ENCODE measurements around the gene MID1.

MID1 gene

DNA sequence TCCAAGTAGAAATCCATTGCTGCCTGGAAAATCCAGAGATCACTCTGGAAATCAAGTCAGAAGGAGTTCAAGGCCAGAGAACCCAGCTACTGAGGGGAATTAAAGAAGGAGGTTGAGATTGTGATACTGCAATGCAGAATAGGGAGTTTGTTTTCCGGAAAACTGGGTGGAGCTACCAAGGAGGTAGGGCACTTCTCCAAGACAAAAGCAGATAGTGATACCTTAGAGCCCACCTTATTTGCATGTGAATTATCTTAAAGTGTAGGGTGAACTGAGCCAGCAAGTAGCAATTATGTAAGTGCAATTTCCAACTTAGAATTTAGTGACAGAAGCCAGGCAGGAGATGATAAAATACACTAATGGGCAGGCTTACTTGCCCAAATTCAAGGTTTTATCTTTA is 178.9 kb downstream of the MID1 start:
- H3K4me3 ChIP-seq (ENCODE audit: insufficient read depth, low read length, poor library complexity, severe bottlenecking): no peak overlapping the region
- no peak overlapping the region for H3K9ac ChIP-seq (ENCODE audit: low read length)
- no peak for TF ChIP-seq EZH2phosphoT487 (conservative IDR thresholded peaks at IDR 0.05; ENCODE audit: low read length)
- TF ChIP-seq, protein P1, sequence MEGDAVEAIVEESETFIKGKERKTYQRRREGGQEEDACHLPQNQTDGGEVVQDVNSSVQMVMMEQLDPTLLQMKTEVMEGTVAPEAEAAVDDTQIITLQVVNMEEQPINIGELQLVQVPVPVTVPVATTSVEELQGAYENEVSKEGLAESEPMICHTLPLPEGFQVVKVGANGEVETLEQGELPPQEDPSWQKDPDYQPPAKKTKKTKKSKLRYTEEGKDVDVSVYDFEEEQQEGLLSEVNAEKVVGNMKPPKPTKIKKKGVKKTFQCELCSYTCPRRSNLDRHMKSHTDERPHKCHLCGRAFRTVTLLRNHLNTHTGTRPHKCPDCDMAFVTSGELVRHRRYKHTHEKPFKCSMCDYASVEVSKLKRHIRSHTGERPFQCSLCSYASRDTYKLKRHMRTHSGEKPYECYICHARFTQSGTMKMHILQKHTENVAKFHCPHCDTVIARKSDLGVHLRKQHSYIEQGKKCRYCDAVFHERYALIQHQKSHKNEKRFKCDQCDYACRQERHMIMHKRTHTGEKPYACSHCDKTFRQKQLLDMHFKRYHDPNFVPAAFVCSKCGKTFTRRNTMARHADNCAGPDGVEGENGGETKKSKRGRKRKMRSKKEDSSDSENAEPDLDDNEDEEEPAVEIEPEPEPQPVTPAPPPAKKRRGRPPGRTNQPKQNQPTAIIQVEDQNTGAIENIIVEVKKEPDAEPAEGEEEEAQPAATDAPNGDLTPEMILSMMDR (IDR thresholded peaks at IDR 0.05; ENCODE audit: insufficient read depth, low read length, poor library complexity, severe bottlenecking): no peak
- H3K9me3 ChIP-seq (ENCODE audit: insufficient read depth, low read length): no peaks in the 10 kb centered on the region
- H3F3A ChIP-seq (ENCODE audit: insufficient read depth): no peaks in the 10 kb centered on the region
- H3K79me2 ChIP-seq (ENCODE audit: insufficient read depth, low read length): no peaks in the 10 kb centered on the region
- H3K36me3 ChIP-seq (ENCODE audit: low read length): no peaks in the 10 kb centered on the region
- H3K27me3 ChIP-seq (ENCODE audit: low read length): no peaks in the 10 kb centered on the region
- no peak overlapping the region for H3K4me2 ChIP-seq (ENCODE audit: low read depth, low read length, poor library complexity, severe bottlenecking)
- no peak overlapping the region for H3K27ac ChIP-seq (ENCODE audit: low read depth, low read length)
- no peaks in the 10 kb centered on the region for H4K20me1 ChIP-seq (ENCODE audit: low read depth, low read length)
- no peak overlapping the region for H2AFZ ChIP-seq (ENCODE audit: low read depth, low read length, severe bottlenecking)
- H3K9me2 ChIP-seq (replicated peaks; ENCODE audit: insufficient read depth, low read length): no peaks in the 10 kb centered on the region

DNA sequence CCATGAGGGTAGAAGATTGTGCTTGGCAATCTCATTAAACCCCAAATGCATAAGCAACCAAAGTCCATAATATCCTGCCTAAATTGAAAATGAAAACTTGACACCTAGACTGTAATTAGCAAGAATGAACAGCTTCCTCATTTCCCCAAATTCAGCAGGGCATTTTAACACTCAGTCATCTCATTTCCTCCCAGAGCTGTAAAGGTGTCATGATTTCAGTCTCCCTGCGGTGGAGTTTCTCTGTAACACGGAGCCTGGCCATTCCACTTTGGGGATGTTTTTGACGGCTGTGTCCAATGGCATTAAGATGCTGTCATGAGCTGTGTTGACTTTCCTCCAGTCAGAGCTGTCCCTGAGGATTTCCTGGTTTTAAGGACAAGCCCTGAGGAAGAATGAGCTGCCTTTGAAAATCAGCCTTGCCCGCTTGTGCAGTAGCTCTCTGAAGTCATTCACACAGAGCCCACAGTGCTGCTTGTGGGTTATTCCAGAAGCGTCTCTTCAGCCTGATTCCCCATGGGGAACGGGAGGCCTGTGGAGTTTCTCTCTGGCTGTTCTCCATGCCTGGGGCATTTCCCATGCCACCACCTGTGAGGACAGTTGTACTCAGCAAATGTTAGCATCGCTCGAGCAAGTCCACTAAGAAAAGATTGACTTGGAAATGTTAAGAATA is 187.0 kb downstream of the MID1 start:
- no peaks in the 10 kb centered on the region for H4K20me1 ChIP-seq (ENCODE audit: low read depth, low read length)
- no peaks in the 10 kb centered on the region for H3K36me3 ChIP-seq (ENCODE audit: low read length)
- no peaks in the 10 kb centered on the region for H3K79me2 ChIP-seq (ENCODE audit: insufficient read depth, low read length)
- H2AFZ ChIP-seq (ENCODE audit: low read depth, low read length, severe bottlenecking): no peak overlapping the region
- no peak overlapping the region for H3K9ac ChIP-seq (ENCODE audit: low read length)
- H3F3A ChIP-seq (ENCODE audit: insufficient read depth): no peaks in the 10 kb centered on the region
- no peak overlapping the region for H3K27ac ChIP-seq (ENCODE audit: low read depth, low read length)
- no peak overlapping the region for H3K4me2 ChIP-seq (ENCODE audit: low read depth, low read length, poor library complexity, severe bottlenecking)
- no peaks in the 10 kb centered on the region for H3K9me3 ChIP-seq (ENCODE audit: insufficient read depth, low read length)
- TF ChIP-seq EZH2phosphoT487 (conservative IDR thresholded peaks at IDR 0.05; ENCODE audit: low read length): no peak
- TF ChIP-seq, protein P1 (IDR thresholded peaks at IDR 0.05; ENCODE audit: insufficient read depth, low read length, poor library complexity, severe bottlenecking): no peak
- no peaks in the 10 kb centered on the region for H3K27me3 ChIP-seq (ENCODE audit: low read length)
- H3K4me3 ChIP-seq (ENCODE audit: insufficient read depth, low read length, poor library complexity, severe bottlenecking): no peak overlapping the region
- no peaks in the 10 kb centered on the region for H3K9me2 ChIP-seq (replicated peaks; ENCODE audit: insufficient read depth, low read length)

DNA sequence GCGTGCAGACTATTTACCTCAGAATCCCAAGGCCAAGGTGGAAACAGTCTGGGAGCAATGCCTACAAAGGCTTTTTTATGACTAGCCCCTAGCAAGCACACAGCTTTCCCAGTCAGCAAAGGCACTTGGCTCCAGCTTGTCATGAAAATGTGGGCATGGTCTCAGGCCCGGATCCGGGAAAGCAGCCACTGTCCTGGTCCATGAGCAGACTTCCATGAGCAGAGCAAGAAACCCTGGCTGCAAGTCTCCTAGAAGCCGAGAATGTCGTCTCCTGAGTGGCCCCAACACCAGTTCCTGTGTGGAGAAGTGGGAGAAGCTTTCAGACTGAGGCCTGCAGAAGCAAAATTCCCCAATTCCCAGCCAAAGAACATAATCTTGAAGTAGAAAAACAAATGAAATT is 190.5 kb downstream of the MID1 start:
- Histone ChIP-seq H3K9me3 (ENCODE audit: insufficient read depth, low read length) (no peaks in the 10 kb centered on the region), H2AFZ (ENCODE audit: low read depth, low read length, severe bottlenecking) (no peak overlapping the region), H3K9ac (ENCODE audit: low read length) (no peak overlapping the region), H3K9me2 (replicated peaks; ENCODE audit: insufficient read depth, low read length) (no peaks in the 10 kb centered on the region), H3K36me3 (ENCODE audit: low read length) (no peaks in the 10 kb centered on the region), H4K20me1 (ENCODE audit: low read depth, low read length) (no peaks in the 10 kb centered on the region), H3K4me3 (ENCODE audit: insufficient read depth, low read length, poor library complexity, severe bottlenecking) (no peak overlapping the region), H3K4me2 (ENCODE audit: low read depth, low read length, poor library complexity, severe bottlenecking) (no peak overlapping the region), H3K79me2 (ENCODE audit: insufficient read depth, low read length) (no peaks in the 10 kb centered on the region), H3K27ac (ENCODE audit: low read depth, low read length) (no peak overlapping the region), H3F3A (ENCODE audit: insufficient read depth) (no peaks in the 10 kb centered on the region), H3K27me3 (ENCODE audit: low read length) (no peaks in the 10 kb centered on the region)
- TF ChIP-seq, protein P1 (IDR thresholded peaks at IDR 0.05; ENCODE audit: insufficient read depth, low read length, poor library complexity, severe bottlenecking): no peak
- TF ChIP-seq EZH2phosphoT487 (conservative IDR thresholded peaks at IDR 0.05; ENCODE audit: low read length): no peak

All from SU-DHL-6 (cell line).